Measurements from ENCODE around the gene SEMA3F. TPM values are rescaled to one million over a fixed set of nuclear protein-coding genes. Genes with fewer than 3 reads are reported as not detected.

SEMA3F gene
- total RNA-seq, 3 donors from 2014 or later = 10.7 to 15.3 (median 14.6) TPM

DNA sequence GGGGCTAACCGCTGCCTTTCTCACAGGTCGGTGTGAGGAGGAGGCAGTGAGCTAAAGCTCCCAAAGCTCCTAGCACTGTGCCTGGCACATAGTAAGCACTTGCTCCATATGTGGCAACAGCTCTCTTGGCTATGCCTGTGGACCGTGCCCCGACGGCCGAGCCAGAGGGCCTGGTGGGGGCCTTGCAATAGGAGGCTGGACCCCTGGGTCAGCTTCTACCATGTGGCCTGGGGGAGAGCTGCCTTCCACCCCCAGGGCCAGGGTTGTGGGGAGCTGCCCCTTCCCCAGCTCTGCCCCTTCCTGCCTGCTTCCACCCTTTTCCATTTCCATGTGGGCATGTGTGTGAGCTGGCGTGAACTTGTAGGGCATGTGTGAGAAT lies 19.4 kb downstream of the SEMA3F start:
- Histone ChIP-seq H3K4me3 (no peak overlapping the region), H3K4me1 (ENCODE audit: low read depth) (peaks cover 24% of the 10 kb centered on the region), H3K9me3 (no peaks in the 10 kb centered on the region), H3K36me3 (ENCODE audit: low read depth) (no peaks in the 10 kb centered on the region)
- DNase-seq (peak in 1 of 3 donors; percentile 43), ATAC-seq (no peak)
- intact Hi-C loops (cut with DNase I, micrococcal nuclease) = no loop called here
- TF ChIP-seq CTCF (IDR thresholded peaks at IDR 0.05) = no peak

DNA sequence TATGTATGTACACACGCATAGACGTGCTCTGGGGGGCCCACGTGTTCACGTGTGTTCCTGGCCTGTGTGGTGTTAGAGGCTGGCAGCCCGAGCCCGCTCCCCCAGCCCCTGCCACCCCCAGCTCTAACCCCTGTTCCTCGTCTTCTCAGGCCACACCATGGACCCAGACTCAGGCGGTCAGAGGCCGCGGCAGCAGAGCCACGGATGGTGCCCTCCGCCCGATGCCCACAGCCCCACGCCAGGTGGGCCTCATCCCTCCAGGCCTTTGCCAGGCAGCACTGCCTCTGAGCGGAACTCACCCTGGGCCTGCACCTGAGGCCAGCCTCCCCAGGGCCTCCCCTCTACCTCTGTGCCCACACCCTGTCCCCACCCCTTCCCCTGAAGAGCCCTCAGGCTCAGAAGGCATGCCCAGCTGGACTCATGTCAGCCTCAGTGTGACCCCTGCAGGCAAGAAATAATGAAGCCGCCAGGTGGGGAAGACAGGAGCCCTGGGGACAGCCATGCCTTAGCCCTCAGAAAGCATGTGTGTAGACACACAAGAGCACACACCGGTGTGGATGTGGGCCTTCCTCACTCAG lies 19.9 kb downstream of the SEMA3F start:
- no peak for TF ChIP-seq CTCF (IDR thresholded peaks at IDR 0.05)
- no peaks in the 10 kb centered on the region for H3K9me3 ChIP-seq

DNA sequence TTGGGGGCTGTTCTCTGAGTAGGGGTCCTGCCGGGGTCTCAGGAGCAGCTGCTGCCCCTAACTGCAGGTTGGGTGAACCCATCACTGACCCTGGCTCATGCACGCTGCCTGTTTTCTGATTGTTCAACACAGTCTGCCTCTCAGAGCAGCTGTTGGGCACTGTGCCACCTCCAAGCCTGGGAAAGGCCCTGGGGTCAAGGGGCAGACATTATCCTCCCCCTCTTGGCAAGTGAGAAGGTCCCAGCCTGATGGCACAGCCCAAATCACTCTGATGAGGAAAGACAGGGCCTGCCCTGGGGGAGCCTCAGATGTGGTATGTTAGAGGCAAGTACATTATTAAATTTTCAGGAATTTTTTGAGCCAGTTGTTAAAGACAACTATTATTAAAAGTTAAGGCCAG lies 22.2 kb downstream of the SEMA3F start:
- TF ChIP-seq CTCF (IDR thresholded peaks at IDR 0.05) = no peak
- Histone ChIP-seq H3K9me3 (no peaks in the 10 kb centered on the region), H3K36me3 (ENCODE audit: low read depth) (no peaks in the 10 kb centered on the region), H3K4me3 (no peak overlapping the region), H3K4me1 (ENCODE audit: low read depth) (peaks cover 22% of the 10 kb centered on the region)
- ATAC-seq (peak; percentile 13), DNase-seq (no peak)
- intact Hi-C loops (cut with DNase I, micrococcal nuclease) = no loop called here

More for the DNA sequence above, 19.9 kb downstream of the SEMA3F start:
- DNase-seq (peak in 1 of 3 donors; percentile 43), ATAC-seq (no peak)
- Histone ChIP-seq H3K4me1 (ENCODE audit: low read depth) (peaks cover 28% of the 10 kb centered on the region), H3K4me3 (no peak overlapping the region), H3K36me3 (ENCODE audit: low read depth) (no peaks in the 10 kb centered on the region)
- intact Hi-C loops (cut with DNase I, micrococcal nuclease) = no loop called here

- Histone ChIP-seq H3K4me3 (no peak overlapping the region), H3K4me1 (ENCODE audit: low read depth) (peaks cover 14% of the 10 kb centered on the region), H3K9me3 (no peaks in the 10 kb centered on the region), H3K36me3 (ENCODE audit: low read depth) (no peaks in the 10 kb centered on the region)
- intact Hi-C loops (cut with DNase I, micrococcal nuclease) = no loop called here
- no peak for DNase-seq
- no peak for TF ChIP-seq CTCF (IDR thresholded peaks at IDR 0.05)
- ATAC-seq = peak; percentile 74
Measured at GRCh38 chr3:50179710-50180109, 24.6 kb downstream of the SEMA3F start.

GRCh38 chr3:50181985-50182384 lies 26.9 kb downstream of the SEMA3F start:
- DNase-seq (no peak), ATAC-seq (no peak)
- intact Hi-C loops (cut with DNase I, micrococcal nuclease) = no loop called here
- no peak overlapping the region for H3K4me3 ChIP-seq
- no peak for TF ChIP-seq CTCF (IDR thresholded peaks at IDR 0.05)
- no peaks in the 10 kb centered on the region for H3K9me3 ChIP-seq
- peaks cover 9% of the 10 kb centered on the region for H3K4me1 ChIP-seq (ENCODE audit: low read depth)
- H3K36me3 ChIP-seq (ENCODE audit: low read depth) = no peaks in the 10 kb centered on the region
